Activated CD4-positive, alpha-beta memory T cell treated with anti-CD3 and anti-CD28 coated beads, Interleukin-2, amount 10 ng/mL, durations not matched to agents 7 days and 5 days (primary cell): Measurements from ENCODE around the gene SNAP47. TPM values are rescaled to one million over a fixed set of nuclear protein-coding genes. Genes with fewer than 3 reads are reported as not detected.

Experiments
- CTCF ChIA-PET: fragments of 350-600 bp; sonication (Branson Sonifier 250); formaldehyde crosslinking; loops from one replicate; lab custom pipeline; 2021; ENCODE audit warnings: antibody characterized with exemption, inconsistent platforms; lab: Charles Lee
- POLR2A ChIA-PET: fragments of 350-600 bp; sonication (Branson Sonifier 250); formaldehyde crosslinking; loops from one replicate; lab custom pipeline; 2021; ENCODE audit warnings: antibody characterized with exemption; lab: Charles Lee
- DNase-seq: peaks from one replicate; pipeline ENCODE4 v3.0.0-alpha.2; 2020
- H3K27ac Mint-ChIP-seq: one replicate; pipeline ENCODE4 v1.8.0; 2021; ENCODE audit warnings: mild to moderate bottlenecking, mixed read lengths
- H3K27me3 Mint-ChIP-seq: one replicate; pipeline ENCODE4 v1.8.0; 2021; ENCODE audit warnings: mixed read lengths
- H3K36me3 Mint-ChIP-seq: one replicate; pipeline ENCODE4 v1.8.0; 2021; ENCODE audit warnings: low read depth, mixed read lengths
- H3K4me1 Mint-ChIP-seq: one replicate; pipeline ENCODE4 v1.8.0; 2021; ENCODE audit warnings: mixed read lengths
- H3K4me3 Mint-ChIP-seq: one replicate; pipeline ENCODE4 v1.8.0; 2021; ENCODE audit warnings: mild to moderate bottlenecking, mixed read lengths
- H3K9me3 Mint-ChIP-seq: one replicate; pipeline ENCODE4 v1.8.0; 2021; ENCODE audit warnings: mixed read lengths
- total RNA-seq, 2 experiments: library from RNA; stranded (reverse); gene quantifications; one replicate each; pipeline ENCODE4 v1.2.3, GENCODE V29; 2021

The SNAP47 gene
- total RNA-seq, 2 experiments from 2014 or later, result 55.3 to 59.4 TPM

GRCh38 chr1:227734546-227734855, 734 bp upstream of the SNAP47 start:
- CTCF ChIA-PET, result interaction anchor here (1.3 kb wide), 1 partner anchor 28 kb away, joined by 3 read pairs; no protein-coding TSS in a partner anchor
- DNase-seq, result peak; percentile 29
- H3K36me3 Mint-ChIP-seq, result peaks cover 33% of the 10 kb centered on the region

DNA sequence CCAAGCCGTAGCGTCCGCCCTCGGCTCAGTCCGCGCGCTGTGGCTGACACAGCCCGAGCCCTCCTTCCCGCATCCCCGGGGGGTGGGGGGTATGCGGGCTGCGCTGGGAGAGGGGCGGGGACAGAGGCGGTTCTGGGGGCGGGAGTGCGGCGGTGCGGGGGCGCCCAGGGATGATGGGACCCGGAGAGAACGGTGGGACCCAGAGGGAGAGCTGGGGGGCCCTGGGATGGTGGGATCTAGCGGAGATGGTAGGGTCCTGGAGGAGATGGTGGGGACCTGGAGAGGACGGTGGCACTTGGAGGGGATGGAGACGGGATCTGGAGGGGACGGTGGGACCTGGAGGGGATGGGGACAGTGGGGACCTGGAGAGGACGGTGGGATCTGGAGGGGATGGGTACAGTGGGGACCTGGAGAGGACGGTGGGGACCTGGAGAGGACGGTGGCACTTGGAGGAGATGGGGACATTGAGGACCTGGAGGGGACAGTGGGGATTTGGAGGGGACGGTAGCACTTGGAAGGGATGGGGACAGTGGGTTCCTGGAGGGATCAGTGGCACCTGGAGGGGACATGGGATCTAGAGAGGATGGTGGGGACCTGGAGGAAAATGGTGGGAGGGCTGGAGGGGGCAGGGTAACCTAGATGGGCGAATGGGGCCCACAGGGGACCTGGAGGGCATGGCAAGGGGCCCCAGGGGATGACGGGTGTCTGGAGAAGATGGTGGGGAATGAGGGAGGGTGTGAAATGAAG, 477 bp downstream of the SNAP47 start:
- DNase-seq, result peak; percentile 17
- Mint-ChIP-seq H3K4me3 (peak overlapping the region; percentile 90), H3K27me3 (no peaks in the 10 kb centered on the region), H3K36me3 (peaks cover 36% of the 10 kb centered on the region), H3K27ac (peak overlapping the region; percentile 82), H3K4me1 (peaks cover 55% of the 10 kb centered on the region), H3K9me3 (no peaks in the 10 kb centered on the region)
- CTCF ChIA-PET, result interaction anchor here (0.9 to 1.3 kb wide), 2 partner anchors 22 to 26 kb away, joined by 3 to 5 read pairs; no protein-coding TSS in a partner anchor
- POLR2A ChIA-PET, result interaction anchor here (0.6 to 2.2 kb wide), 6 partner anchors 9 to 52 kb away, joined by 3 to 9 read pairs (median 3); no protein-coding TSS in a partner anchor

More at GRCh38 chr1:227734546-227734855, 734 bp upstream of the SNAP47 start:
- Mint-ChIP-seq H3K27ac (peak overlapping the region; percentile 82), H3K27me3 (no peaks in the 10 kb centered on the region), H3K4me3 (peak overlapping the region; percentile 90), H3K9me3 (no peaks in the 10 kb centered on the region), H3K4me1 (peaks cover 56% of the 10 kb centered on the region)
- POLR2A ChIA-PET, result interaction anchor here (0.6 to 2.2 kb wide), 7 partner anchors 9 to 54 kb away, joined by 3 to 9 read pairs (median 4); no protein-coding TSS in a partner anchor

- peaks cover 63% of the 10 kb centered on the region for H3K4me1 Mint-ChIP-seq
- H3K36me3 Mint-ChIP-seq, result peaks cover 41% of the 10 kb centered on the region
- peak overlapping the region; percentile 28 for H3K4me3 Mint-ChIP-seq
- DNase-seq, result peak; percentile 15
- H3K27me3 Mint-ChIP-seq, result no peaks in the 10 kb centered on the region
- H3K27ac Mint-ChIP-seq, result no peak overlapping the region
- H3K9me3 Mint-ChIP-seq, result no peaks in the 10 kb centered on the region
- ChIA-PET CTCF (interaction anchor here (0.6 to 0.9 kb wide), 2 partner anchors 21 to 563 kb away, joined by 3 to 5 read pairs; no protein-coding TSS in a partner anchor), POLR2A (no interaction called here)
These were observed 1.7 kb downstream of the SNAP47 start for GRCh38 chr1:227736814-227737432.

DNA sequence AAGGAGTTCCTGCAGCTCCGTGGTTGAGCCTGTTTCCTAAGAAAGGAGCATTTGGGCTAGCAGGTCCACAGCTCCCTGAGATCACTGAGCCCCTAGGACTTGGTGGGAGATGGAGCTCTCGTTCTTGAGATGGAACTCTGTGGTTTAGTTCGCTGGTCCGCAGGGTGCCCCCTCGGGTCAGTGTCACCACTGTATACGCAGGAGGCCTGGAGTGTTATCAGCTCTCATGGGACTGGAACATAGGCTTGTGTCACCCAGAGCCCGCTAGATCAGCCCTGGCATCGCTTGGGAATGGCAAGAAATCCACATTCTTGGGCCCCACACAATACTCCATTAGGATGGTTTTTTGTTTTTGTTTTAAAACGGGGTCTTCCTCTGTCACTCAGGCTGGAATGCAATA, 3.6 kb downstream of the SNAP47 start:
- Mint-ChIP-seq H3K36me3 (peaks cover 28% of the 10 kb centered on the region), H3K9me3 (no peaks in the 10 kb centered on the region), H3K4me1 (peaks cover 56% of the 10 kb centered on the region), H3K27ac (no peak overlapping the region), H3K4me3 (no peak overlapping the region), H3K27me3 (no peaks in the 10 kb centered on the region)
- ChIA-PET POLR2A (no interaction called here), CTCF (interaction anchor here (0.6 kb wide), 1 partner anchor 17 kb away, joined by 3 read pairs; no protein-coding TSS in a partner anchor)
- DNase-seq, result peak; percentile 13

GRCh38 chr1:227739636-227740035, 4.4 kb downstream of the SNAP47 start:
- H3K4me1 Mint-ChIP-seq, result peaks cover 59% of the 10 kb centered on the region
- DNase-seq, result peak; percentile 14
- CTCF ChIA-PET, result no interaction called here
- POLR2A ChIA-PET, result no interaction called here
- no peaks in the 10 kb centered on the region for H3K27me3 Mint-ChIP-seq
- peaks cover 27% of the 10 kb centered on the region for H3K36me3 Mint-ChIP-seq
- H3K4me3 Mint-ChIP-seq, result no peak overlapping the region
- H3K9me3 Mint-ChIP-seq, result no peaks in the 10 kb centered on the region
- H3K27ac Mint-ChIP-seq, result no peak overlapping the region

DNA sequence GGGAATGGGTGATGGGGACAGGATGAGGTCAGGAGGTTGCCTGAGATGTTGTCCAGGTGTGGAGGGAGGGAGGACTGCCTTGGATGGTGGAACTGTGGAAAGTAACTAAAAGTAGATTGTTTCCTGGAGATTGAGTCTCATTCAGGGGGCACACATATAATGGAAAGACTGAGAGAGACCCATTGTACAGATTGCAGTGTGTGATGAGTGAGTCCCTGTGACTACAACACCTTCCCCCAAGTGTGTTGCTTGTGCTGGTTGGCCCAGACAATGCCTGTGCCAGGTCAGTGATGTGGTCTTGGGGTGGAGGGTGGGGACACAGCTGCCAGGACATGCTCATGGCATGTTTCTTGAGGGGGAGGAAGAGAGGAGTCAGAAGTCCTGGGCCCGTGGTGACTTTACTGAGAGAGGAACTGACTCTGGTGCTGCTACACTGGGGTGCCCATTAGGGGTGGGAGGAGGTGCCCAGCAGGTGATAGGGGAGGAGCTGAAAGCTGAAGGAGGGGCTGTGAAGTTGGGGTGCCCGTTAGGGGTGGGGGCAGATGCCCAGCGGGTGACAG, 5.2 kb downstream of the SNAP47 start:
- peaks cover 67% of the 10 kb centered on the region for H3K4me1 Mint-ChIP-seq
- POLR2A ChIA-PET, result no interaction called here

GRCh38 chr1:227741166-227741870, 6.1 kb downstream of the SNAP47 start:
- Mint-ChIP-seq H3K9me3 (no peaks in the 10 kb centered on the region), H3K4me1 (peaks cover 68% of the 10 kb centered on the region), H3K27me3 (no peaks in the 10 kb centered on the region), H3K4me3 (no peak overlapping the region), H3K36me3 (peaks cover 29% of the 10 kb centered on the region), H3K27ac (no peak overlapping the region)
- DNase-seq, result peak; percentile 13
- ChIA-PET CTCF (no interaction called here), POLR2A (interaction anchor here (1.0 kb wide), 1 partner anchor 17 kb away, joined by 3 read pairs; no protein-coding TSS in a partner anchor)

More for the DNA sequence above, 5.2 kb downstream of the SNAP47 start:
- H3K4me3 Mint-ChIP-seq, result no peak overlapping the region
- DNase-seq, result peak; percentile 10
- no peaks in the 10 kb centered on the region for H3K27me3 Mint-ChIP-seq
- H3K27ac Mint-ChIP-seq, result peak overlapping the region; percentile 34
- peaks cover 28% of the 10 kb centered on the region for H3K36me3 Mint-ChIP-seq
- H3K9me3 Mint-ChIP-seq, result no peaks in the 10 kb centered on the region
- CTCF ChIA-PET, result no interaction called here

- H3K27me3 Mint-ChIP-seq, result no peaks in the 10 kb centered on the region
- H3K36me3 Mint-ChIP-seq, result peaks cover 30% of the 10 kb centered on the region
- ChIA-PET CTCF (interaction anchor here (1.4 kb wide), 1 partner anchor 45 kb away, joined by 3 read pairs; no protein-coding TSS in a partner anchor), POLR2A (interaction anchor here (1.4 to 2.0 kb wide), 2 partner anchors 9 to 19 kb away, joined by 5 to 6 read pairs; no protein-coding TSS in a partner anchor)
- peaks cover 72% of the 10 kb centered on the region for H3K4me1 Mint-ChIP-seq
- no peak for DNase-seq
- no peak overlapping the region for H3K4me3 Mint-ChIP-seq
- H3K27ac Mint-ChIP-seq, result peak overlapping the region; percentile 26
- no peaks in the 10 kb centered on the region for H3K9me3 Mint-ChIP-seq
These were observed 7.8 kb downstream of the SNAP47 start for GRCh38 chr1:227742738-227743715.

DNA sequence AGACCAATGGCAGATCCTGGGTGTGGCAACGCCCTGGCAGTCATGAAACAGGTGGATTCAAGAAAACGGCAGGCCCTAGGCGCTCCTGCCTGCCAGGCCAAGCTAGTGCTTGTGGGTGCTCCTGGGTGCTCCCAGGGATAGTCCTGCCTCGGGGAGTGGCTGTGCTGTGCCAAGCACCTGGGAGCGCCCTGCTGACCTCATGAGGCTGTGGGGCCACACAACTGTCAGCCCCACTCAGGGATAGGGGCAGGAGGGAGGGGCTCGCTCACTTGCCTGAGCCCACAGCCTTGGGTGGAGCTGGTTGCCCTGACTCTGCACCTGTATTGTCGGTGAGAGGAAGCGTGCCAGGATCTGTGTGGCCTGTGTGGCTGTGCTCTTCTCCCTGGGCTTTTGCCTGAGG, 9.4 kb downstream of the SNAP47 start:
- ChIA-PET CTCF (interaction anchor here (0.9 to 1.4 kb wide), 2 partner anchors 19 to 43 kb away, joined by 3 read pairs; no protein-coding TSS in a partner anchor), POLR2A (interaction anchor here (0.9 to 2.0 kb wide), 4 partner anchors 9 to 21 kb away, joined by 3 to 6 read pairs (median 4); partner anchors contain the start of genes JMJD4 and SNAP47)
- Mint-ChIP-seq H3K36me3 (peaks cover 36% of the 10 kb centered on the region), H3K9me3 (no peaks in the 10 kb centered on the region), H3K27ac (peak overlapping the region; percentile 71), H3K4me1 (peaks cover 82% of the 10 kb centered on the region), H3K4me3 (no peak overlapping the region), H3K27me3 (no peaks in the 10 kb centered on the region)
- peak; percentile 17 for DNase-seq

DNA sequence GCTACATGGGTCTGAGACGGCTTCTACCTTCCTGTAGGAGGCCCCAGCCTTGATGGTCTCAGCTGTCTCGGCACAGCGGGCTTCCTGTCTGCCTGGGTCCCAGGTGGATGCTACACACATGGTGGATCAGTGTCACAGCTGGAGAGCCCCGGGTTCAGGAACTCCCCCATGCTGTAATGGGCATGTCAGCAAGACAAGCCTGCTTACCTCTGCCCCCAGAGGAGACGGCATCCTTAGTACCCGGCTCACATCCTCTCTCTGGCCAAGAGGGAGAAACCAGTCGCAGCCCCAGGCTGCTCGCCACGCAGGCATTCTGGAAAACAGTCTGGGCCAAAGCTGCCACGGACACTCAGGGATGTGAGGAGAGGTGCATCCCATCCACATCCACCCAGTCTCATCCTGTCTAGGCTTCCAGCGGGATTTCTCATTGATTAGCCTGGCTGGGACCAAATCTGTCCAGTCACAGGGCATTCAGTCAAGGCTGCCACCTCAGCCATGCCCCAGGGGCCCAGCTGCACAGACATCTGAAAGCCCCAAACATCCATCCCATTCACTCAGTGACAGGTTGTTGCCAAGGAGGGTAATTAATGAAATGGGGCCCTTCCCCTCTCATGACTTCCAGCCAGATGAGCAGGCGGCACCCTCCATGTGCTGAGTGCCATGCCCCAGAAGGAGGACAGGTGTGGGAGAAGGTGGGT, 10.5 kb downstream of the SNAP47 start:
- H3K27me3 Mint-ChIP-seq, result no peaks in the 10 kb centered on the region
- H3K27ac Mint-ChIP-seq, result peak overlapping the region; percentile 71
- no peak overlapping the region for H3K4me3 Mint-ChIP-seq
- H3K9me3 Mint-ChIP-seq, result no peaks in the 10 kb centered on the region
- peaks cover 44% of the 10 kb centered on the region for H3K36me3 Mint-ChIP-seq
- H3K4me1 Mint-ChIP-seq, result peaks cover 82% of the 10 kb centered on the region
- no peak for DNase-seq
- POLR2A ChIA-PET, result interaction anchor here (1.1 kb wide), 1 partner anchor 20 kb away, joined by 3 read pairs; no protein-coding TSS in a partner anchor
- CTCF ChIA-PET, result no interaction called here

- ChIA-PET CTCF (no interaction called here), POLR2A (no interaction called here)
- peaks cover 44% of the 10 kb centered on the region for H3K36me3 Mint-ChIP-seq
- H3K4me1 Mint-ChIP-seq, result peaks cover 79% of the 10 kb centered on the region
- DNase-seq, result no peak
- peak overlapping the region; percentile 97 for H3K27ac Mint-ChIP-seq
- H3K4me3 Mint-ChIP-seq, result no peak overlapping the region
- no peaks in the 10 kb centered on the region for H3K27me3 Mint-ChIP-seq
- no peaks in the 10 kb centered on the region for H3K9me3 Mint-ChIP-seq
These were observed 11.4 kb downstream of the SNAP47 start for GRCh38 chr1:227746676-227747075.
